Endothelial cell of umbilical vein (primary cell): ENCODE measurements around the gene MYRIP.

Experiments used
- CTCF ChIP-seq, 2 donors: IDR thresholded peaks; 1 replicate in 1 of 2; 2 replicates in 1 of 2; pipeline ENCODE4 v1.5.1; 2011; ENCODE audit warnings: low read length in 2 of 2, mild to moderate bottlenecking in 2 of 2, moderate library complexity in 2 of 2, control low read depth in 1 of 2, inconsistent platforms in 1 of 2, low read depth in 1 of 2; ENCODE audit not compliant: insufficient read depth in 1 of 2; ENCODE audit errors: extremely low read depth in 1 of 2
- EZH2 ChIP-seq: IDR thresholded peaks from 2 replicates; pipeline ENCODE4 v1.6.1; 2012; ENCODE audit warnings: borderline replicate concordance, low read depth, mild to moderate bottlenecking, moderate library complexity, low read length, inconsistent platforms; ENCODE audit not compliant: severe bottlenecking
- FOS ChIP-seq: IDR thresholded peaks from 2 replicates; pipeline ENCODE4 v1.6.1; 2011; ENCODE audit warnings: mild to moderate bottlenecking, low read length, moderate library complexity, borderline replicate concordance; ENCODE audit not compliant: insufficient read depth
- JUN ChIP-seq: IDR thresholded peaks from 2 replicates; pipeline ENCODE4 v1.6.1; 2011; ENCODE audit warnings: borderline replicate concordance, low read depth; ENCODE audit not compliant: insufficient read length, insufficient read depth
- MYC ChIP-seq: IDR thresholded peaks from one replicate; pipeline ENCODE4 v1.6.1; 2011; ENCODE audit warnings: mild to moderate bottlenecking, low read depth, low read length
- POLR2A ChIP-seq: IDR thresholded peaks from 2 replicates; pipeline ENCODE4 v1.6.1; 2012; ENCODE audit warnings: low read depth, mild to moderate bottlenecking, control low read depth, low read length
- POLR2AphosphoS5 ChIP-seq: IDR thresholded peaks from 2 replicates; pipeline ENCODE4 v1.6.1; 2012; ENCODE audit warnings: low read depth, mild to moderate bottlenecking, control low read depth, low read length, moderate library complexity; ENCODE audit not compliant: insufficient read depth

- TF ChIP-seq CTCF (IDR thresholded peaks at IDR 0.05; ENCODE audit: extremely low read depth in 1 of 2, insufficient read depth in 1 of 2, low read depth in 1 of 2, low read length in 2 of 2) (no peak), POLR2A (no peak), JUN (no peak), POLR2AphosphoS5 (no peak), EZH2 (no peak), FOS (no peak), MYC (no peak)
Measured at GRCh38 chr3:40306336-40306735, 496.9 kb downstream of the MYRIP start.
